ENCODE measurements around the gene ARPC2.

DNA sequence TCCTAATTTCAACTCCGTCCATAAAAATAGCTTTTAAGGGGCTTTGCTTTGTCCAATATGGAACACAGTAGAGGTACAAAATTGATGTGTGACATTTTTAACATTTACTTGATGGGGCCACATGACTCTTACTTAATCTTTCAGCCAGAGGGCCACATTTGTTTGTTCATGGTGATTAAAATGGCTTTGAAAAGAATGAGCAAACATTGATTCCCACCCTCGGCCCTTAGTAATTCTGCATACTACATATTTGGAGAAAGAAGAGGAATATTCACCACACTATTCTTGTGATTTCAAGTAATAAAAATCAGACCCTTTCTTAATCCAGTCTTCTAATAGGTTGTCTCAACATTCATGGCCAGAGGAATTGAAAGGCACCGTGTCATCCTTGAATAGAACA lies 17.5 kb downstream of the ARPC2 start:
- TF ChIP-seq, protein P1, sequence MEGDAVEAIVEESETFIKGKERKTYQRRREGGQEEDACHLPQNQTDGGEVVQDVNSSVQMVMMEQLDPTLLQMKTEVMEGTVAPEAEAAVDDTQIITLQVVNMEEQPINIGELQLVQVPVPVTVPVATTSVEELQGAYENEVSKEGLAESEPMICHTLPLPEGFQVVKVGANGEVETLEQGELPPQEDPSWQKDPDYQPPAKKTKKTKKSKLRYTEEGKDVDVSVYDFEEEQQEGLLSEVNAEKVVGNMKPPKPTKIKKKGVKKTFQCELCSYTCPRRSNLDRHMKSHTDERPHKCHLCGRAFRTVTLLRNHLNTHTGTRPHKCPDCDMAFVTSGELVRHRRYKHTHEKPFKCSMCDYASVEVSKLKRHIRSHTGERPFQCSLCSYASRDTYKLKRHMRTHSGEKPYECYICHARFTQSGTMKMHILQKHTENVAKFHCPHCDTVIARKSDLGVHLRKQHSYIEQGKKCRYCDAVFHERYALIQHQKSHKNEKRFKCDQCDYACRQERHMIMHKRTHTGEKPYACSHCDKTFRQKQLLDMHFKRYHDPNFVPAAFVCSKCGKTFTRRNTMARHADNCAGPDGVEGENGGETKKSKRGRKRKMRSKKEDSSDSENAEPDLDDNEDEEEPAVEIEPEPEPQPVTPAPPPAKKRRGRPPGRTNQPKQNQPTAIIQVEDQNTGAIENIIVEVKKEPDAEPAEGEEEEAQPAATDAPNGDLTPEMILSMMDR (conservative IDR thresholded peaks at IDR 0.05; ENCODE audit: low read length) = no peak
- no peak for TF ChIP-seq EZH2phosphoT487 (IDR thresholded peaks at IDR 0.05; ENCODE audit: borderline replicate concordance)
